ENCODE results near the gene ALKAL2. TPM values are rescaled to one million over a fixed set of nuclear protein-coding genes. Genes with fewer than 3 reads are reported as not detected.

The ALKAL2 gene
- total and polyA plus RNA-seq, 9 of the 15 experiments (the other 6 are each of a cell fraction or from before 2014, with no cell fraction given) = not detected

- Histone ChIP-seq H3K4me1 (replicated peaks in 1 of 2; ENCODE audit: control insufficient read depth in 2 of 2, insufficient read depth in 2 of 2, low read length in 2 of 2) (no peaks in the 10 kb centered on the region), H3K9me1 (ENCODE audit: control insufficient read depth, insufficient read depth, low read length) (no peaks in the 10 kb centered on the region), H3K9me3 (replicated peaks; ENCODE audit: control insufficient read depth, insufficient read depth, low read depth, low read length) (no peaks in the 10 kb centered on the region; the same call in 1 of the 2 replicates), H3K36me3 (ENCODE audit: control insufficient read depth, insufficient read depth, low read length) (peaks cover 90% of the 10 kb centered on the region), H3K4me2 (ENCODE audit: insufficient read depth, low read length) (no peak overlapping the region), H3K4me3 (no peak overlapping the region), H3K27me3 (ENCODE audit: control insufficient read depth in 2 of 2, insufficient read depth in 2 of 2, low read length in 2 of 2) (no peaks in the 10 kb centered on the region), H3K79me2 (ENCODE audit: control insufficient read depth, insufficient read depth, low read length) (peaks cover 30% of the 10 kb centered on the region), H3K9ac (ENCODE audit: insufficient read depth in 1 of 2, low read depth in 2 of 2, low read length in 2 of 2) (no peak overlapping the region), H2AFZ (ENCODE audit: low read depth, low read length) (no peak overlapping the region), H4K20me1 (replicated peaks; ENCODE audit: control insufficient read depth, insufficient read depth, low read length) (peaks cover 6% of the 10 kb centered on the region), H3K27ac (ENCODE audit: extremely low read depth, low read depth, low read length) (no peak overlapping the region)
- POLR2A ChIA-PET = no interaction called here
- DNase-seq (ENCODE audit: extremely low read depth in 1 of 4, low spot score in 3 of 4) (no peak), FAIRE-seq (no peak), ATAC-seq (no peak)
- in situ Hi-C loops (cut with MboI) (no loop called here), intact Hi-C loops (cut with micrococcal nuclease) (no loop called here)
- 74% methylated on average over 2 of the region's 2 CpGs for WGBS (ENCODE audit: insufficient coverage, low coverage, missing lambda C conversion rate)
- TF ChIP-seq CREBBP (IDR thresholded peaks at IDR 0.05; ENCODE audit: low read depth, low read length) (no peak), ZBTB1 (CRISPR knock-in tag; IDR thresholded peaks at IDR 0.05; ENCODE audit: borderline replicate concordance, low read depth) (no peak), PTTG1 (tag; IDR thresholded peaks at IDR 0.05; ENCODE audit: low read depth) (no peak), ZNF184 (CRISPR knock-in tag; IDR thresholded peaks at IDR 0.05) (no peak), ZNF134 (CRISPR knock-in tag; conservative IDR thresholded peaks at IDR 0.05) (no peak), ZNF175 (CRISPR knock-in tag; IDR thresholded peaks at IDR 0.05; ENCODE audit: low read depth) (no peak), STAT5A (IDR thresholded peaks at IDR 0.05; ENCODE audit: borderline replicate concordance, low read length) (no peak), MTA1 (IDR thresholded peaks at IDR 0.05; ENCODE audit: borderline replicate concordance) (no peak), RHOXF2B (CRISPR knock-in tag; conservative IDR thresholded peaks at IDR 0.05) (no peak), MBD2 (IDR thresholded peaks at IDR 0.05; ENCODE audit: borderline replicate concordance, low read depth) (no peak), ZBTB49 (CRISPR knock-in tag; IDR thresholded peaks at IDR 0.05; ENCODE audit: borderline replicate concordance) (no peak), CBFB (CRISPR knock-in tag; IDR thresholded peaks at IDR 0.05) (no peak)
- TF ChIP-seq, protein P1, sequence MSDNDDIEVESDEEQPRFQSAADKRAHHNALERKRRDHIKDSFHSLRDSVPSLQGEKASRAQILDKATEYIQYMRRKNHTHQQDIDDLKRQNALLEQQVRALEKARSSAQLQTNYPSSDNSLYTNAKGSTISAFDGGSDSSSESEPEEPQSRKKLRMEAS (CRISPR knock-in tag; IDR thresholded peaks at IDR 0.05) = no peak
- TF ChIP-seq, protein P2, sequence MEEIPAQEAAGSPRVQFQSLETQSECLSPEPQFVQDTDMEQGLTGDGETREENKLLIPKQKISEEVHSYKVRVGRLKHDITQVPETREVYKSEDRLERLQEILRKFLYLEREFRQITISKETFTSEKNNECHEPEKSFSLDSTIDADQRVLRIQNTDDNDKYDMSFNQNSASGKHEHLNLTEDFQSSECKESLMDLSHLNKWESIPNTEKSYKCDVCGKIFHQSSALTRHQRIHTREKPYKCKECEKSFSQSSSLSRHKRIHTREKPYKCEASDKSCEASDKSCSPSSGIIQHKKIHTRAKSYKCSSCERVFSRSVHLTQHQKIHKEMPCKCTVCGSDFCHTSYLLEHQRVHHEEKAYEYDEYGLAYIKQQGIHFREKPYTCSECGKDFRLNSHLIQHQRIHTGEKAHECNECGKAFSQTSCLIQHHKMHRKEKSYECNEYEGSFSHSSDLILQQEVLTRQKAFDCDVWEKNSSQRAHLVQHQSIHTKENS (CRISPR knock-in tag; IDR thresholded peaks at IDR 0.05) = no peak
- TF ChIP-seq, protein P3, sequence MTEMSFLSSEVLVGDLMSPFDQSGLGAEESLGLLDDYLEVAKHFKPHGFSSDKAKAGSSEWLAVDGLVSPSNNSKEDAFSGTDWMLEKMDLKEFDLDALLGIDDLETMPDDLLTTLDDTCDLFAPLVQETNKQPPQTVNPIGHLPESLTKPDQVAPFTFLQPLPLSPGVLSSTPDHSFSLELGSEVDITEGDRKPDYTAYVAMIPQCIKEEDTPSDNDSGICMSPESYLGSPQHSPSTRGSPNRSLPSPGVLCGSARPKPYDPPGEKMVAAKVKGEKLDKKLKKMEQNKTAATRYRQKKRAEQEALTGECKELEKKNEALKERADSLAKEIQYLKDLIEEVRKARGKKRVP (CRISPR knock-in tag; IDR thresholded peaks at IDR 0.05) = no peak
- CTCF ChIA-PET (ENCODE audit: low intra/inter-chr PET ratio) = no interaction called here
- no TSS peak for BruUV-seq (replicated peaks)
Observed at GRCh38 chr2:278312-278926, 9.5 kb downstream of the ALKAL2 start.
